H1 (cell line): Measurements from ENCODE around the gene ABCA9. TPM values are rescaled to one million over a fixed set of nuclear protein-coding genes. Genes with fewer than 3 reads are reported as not detected.
A peak's percentile ranks its signal among the peaks of the same experiment; 100 is the strongest.

Experiments
- CTCF ChIA-PET: fragments of 300-600 bp; sonication (Branson Sonifier 250); formaldehyde crosslinking; loops from one replicate; lab custom pipeline; 2021; ENCODE audit not compliant: partially characterized antibody; lab: Charles Lee
- POLR2A ChIA-PET: fragments of 300-600 bp; sonication (Branson Sonifier 250); formaldehyde crosslinking; loops from one replicate; lab custom pipeline; 2021; ENCODE audit warnings: inconsistent platforms; ENCODE audit not compliant: partially characterized antibody; lab: Charles Lee
- DNase-seq, 2 experiments: peaks; one replicate each; pipeline versions ENCODE4 v3.0.0 to v3.0.0-alpha.2; 2010 to 2022; ENCODE audit warnings: low spot score in 2 of 2, low read depth in 1 of 2, mixed read lengths in 1 of 2
- FAIRE-seq: peaks from 2 replicates; lab custom pipeline; 2011; peaks lifted over from hg19 to GRCh38; lab: Jason Lieb, UNC
- H2AFZ ChIP-seq: 2 replicates; pipeline ENCODE4 v1.8.1; 2012; ENCODE audit warnings: low read length, inconsistent platforms
- H2AK5ac ChIP-seq: 2 replicates; pipeline ENCODE4 v1.6.1; 2013; ENCODE audit warnings: low read depth, low read length
- H2BK120ac ChIP-seq: replicated peaks from 2 replicates; pipeline ENCODE3; 2013; ENCODE audit warnings: low read depth, low read length, inconsistent platforms
- H2BK12ac ChIP-seq: 2 replicates; pipeline ENCODE4 v1.6.1; 2013; ENCODE audit warnings: low read depth, low read length
- H2BK15ac ChIP-seq: 2 replicates; pipeline ENCODE4 v1.6.1; 2013; ENCODE audit warnings: low read length
- H2BK20ac ChIP-seq: 2 replicates; pipeline ENCODE4 v1.6.1; 2013; ENCODE audit warnings: low read length
- H2BK5ac ChIP-seq: 2 replicates; pipeline ENCODE4 v1.6.1; 2013; ENCODE audit warnings: low read depth, low read length
- H3K14ac ChIP-seq: 2 replicates; pipeline ENCODE4 v1.6.1; 2013; ENCODE audit warnings: inconsistent platforms; ENCODE audit not compliant: insufficient read length
- H3K18ac ChIP-seq: 2 replicates; pipeline ENCODE4 v1.6.1; 2013; ENCODE audit warnings: low read length; ENCODE audit errors: extremely low read depth
- H3K23ac ChIP-seq: 2 replicates; pipeline ENCODE4 v1.6.1; 2013; ENCODE audit warnings: inconsistent platforms; ENCODE audit not compliant: insufficient read length
- H3K23me2 ChIP-seq: 2 replicates; pipeline ENCODE4 v1.6.1; 2013; ENCODE audit warnings: low read depth, low read length
- H3K27ac ChIP-seq: 2 replicates; pipeline ENCODE4 v1.6.1; 2011; ENCODE audit warnings: low read depth, low read length, inconsistent platforms
- H3K27me3 ChIP-seq, 4 experiments: replicated peaks in 1 of 4; 1 replicate in 1 of 4; 2 replicates in 3 of 4; pipeline versions ENCODE4 v1.6.1 to v1.8.1; 2011 to 2013; ENCODE audit warnings: low read length in 3 of 4, mild to moderate bottlenecking in 3 of 4, inconsistent platforms in 2 of 4, mixed read lengths in 2 of 4, moderate library complexity in 1 of 4; ENCODE audit not compliant: control insufficient read depth in 3 of 4, insufficient read depth in 3 of 4; ENCODE audit errors: extremely low read depth in 1 of 4
- H3K36me3 ChIP-seq, 4 experiments: 2 replicates each; pipeline versions ENCODE4 v1.6.1 to v1.8.1; 2011 to 2013; ENCODE audit warnings: mild to moderate bottlenecking in 4 of 4, low read length in 3 of 4, moderate library complexity in 2 of 4, control low read depth in 1 of 4, inconsistent platforms in 1 of 4; ENCODE audit not compliant: insufficient read depth in 4 of 4, control insufficient read depth in 2 of 4
- H3K4ac ChIP-seq: replicated peaks from 2 replicates; pipeline ENCODE3; 2013; ENCODE audit warnings: low read length, low read depth, mixed read lengths, inconsistent platforms; ENCODE audit not compliant: insufficient read length
- H3K4me1 ChIP-seq, 4 experiments: replicated peaks in 1 of 4; 1 replicate in 1 of 4; 2 replicates in 3 of 4; pipeline versions ENCODE4 v1.6.1 to v1.8.1; 2011 to 2013; ENCODE audit warnings: low read length in 3 of 4, inconsistent platforms in 2 of 4, mixed read lengths in 1 of 4; ENCODE audit not compliant: insufficient read depth in 4 of 4, control insufficient read depth in 3 of 4
- H3K4me2 ChIP-seq, 2 experiments: 2 replicates each; pipeline versions ENCODE4 v1.6.1 to v1.8.1; 2011 to 2013; ENCODE audit warnings: low read depth in 2 of 2, low read length in 2 of 2, control low read depth in 1 of 2, inconsistent platforms in 1 of 2, mild to moderate bottlenecking in 1 of 2; ENCODE audit not compliant: insufficient read depth in 1 of 2
- H3K4me3 ChIP-seq, 4 experiments: fragments of 200-600, 300-600 bp in 1 of 4; sonication (generic), shearing (Covaris generic), sonication (Bioruptor Twin) in 1 of 4; 2 replicates each; pipeline versions ENCODE4 v1.5.1 to v1.8.1; 2011 to 2016; ENCODE audit warnings: low read length in 4 of 4, low read depth in 3 of 4, control low read depth in 2 of 4, inconsistent platforms in 2 of 4, mild to moderate bottlenecking in 2 of 4, mixed read lengths in 1 of 4, moderate library complexity in 1 of 4; ENCODE audit not compliant: insufficient read depth in 2 of 4; ENCODE audit errors: extremely low read depth in 1 of 4
- H3K56ac ChIP-seq: replicated peaks from 2 replicates; pipeline ENCODE3; 2013; ENCODE audit warnings: low read depth, mild to moderate bottlenecking, mixed read lengths, low read length, inconsistent platforms; ENCODE audit not compliant: insufficient read length
- H3K79me1 ChIP-seq: 2 replicates; pipeline ENCODE4 v1.6.1; 2013; ENCODE audit warnings: low read depth, low read length, control low read depth
- H3K79me2 ChIP-seq, 2 experiments: 2 replicates each; pipeline versions ENCODE4 v1.6.1 to v1.8.1; 2012 to 2013; ENCODE audit warnings: low read length in 2 of 2, mild to moderate bottlenecking in 2 of 2, inconsistent platforms in 1 of 2; ENCODE audit not compliant: insufficient read depth in 2 of 2, control insufficient read depth in 1 of 2
- H3K9ac ChIP-seq, 4 experiments: replicated peaks in 1 of 4; 1 replicate in 1 of 4; 2 replicates in 3 of 4; pipeline versions ENCODE4 v1.6.1 to v1.8.1; 2011 to 2013; ENCODE audit warnings: low read depth in 3 of 4, low read length in 3 of 4, control low read depth in 2 of 4, mild to moderate bottlenecking in 2 of 4, moderate library complexity in 2 of 4, inconsistent platforms in 1 of 4; ENCODE audit errors: extremely low read depth in 1 of 4
- H3K9me3 ChIP-seq, 2 experiments: 2 replicates each; pipeline versions ENCODE4 v1.6.1 to v1.8.1; 2012 to 2013; ENCODE audit warnings: mild to moderate bottlenecking in 2 of 2, moderate library complexity in 2 of 2, control low read depth in 1 of 2, inconsistent platforms in 1 of 2, low read depth in 1 of 2, low read length in 1 of 2, mixed read lengths in 1 of 2; ENCODE audit not compliant: insufficient read depth in 2 of 2
- H4K20me1 ChIP-seq, 2 experiments: replicated peaks in 1 of 2; 2 replicates each; pipeline versions ENCODE3 to v1.8.1; 2011 to 2013; ENCODE audit warnings: inconsistent platforms in 2 of 2, low read length in 2 of 2, mild to moderate bottlenecking in 1 of 2; ENCODE audit not compliant: insufficient read depth in 2 of 2, control insufficient read depth in 1 of 2
- H4K5ac ChIP-seq: 2 replicates; pipeline ENCODE4 v1.6.1; 2013; ENCODE audit warnings: low read length, low read depth, mixed read lengths, inconsistent platforms; ENCODE audit not compliant: insufficient read length
- H4K8ac ChIP-seq: 2 replicates; pipeline ENCODE4 v1.8.0; 2013; ENCODE audit warnings: mild to moderate bottlenecking, moderate library complexity, low read length, inconsistent platforms; ENCODE audit not compliant: insufficient read depth; ENCODE audit errors: extremely low read depth
- H4K91ac ChIP-seq: replicated peaks from 2 replicates; pipeline ENCODE3; 2013; ENCODE audit warnings: low read length, mixed read lengths, inconsistent platforms; ENCODE audit not compliant: insufficient read length
- RAD21 ChIP-seq, 2 experiments: IDR thresholded peaks in 1 of 2; conservative IDR thresholded peaks in 1 of 2; 2 replicates each; pipeline ENCODE4 v1.6.1; 2011; ENCODE audit warnings: low read depth in 2 of 2, low read length in 2 of 2, improper control_type of control experiment in 1 of 2, inconsistent platforms in 1 of 2, mild to moderate bottlenecking in 1 of 2, moderate library complexity in 1 of 2
- SRF ChIP-seq: IDR thresholded peaks from 2 replicates; pipeline ENCODE4 v1.6.1; 2011; ENCODE audit warnings: mild to moderate bottlenecking, low read depth, low read length, moderate library complexity
- WGBS, 2 experiments: shearing (Covaris generic) in 1 of 2; methylation state at CpG; one replicate each; pipeline versions ENCODE4 v1.1.6 to v1.1.7; 2013 to 2015; ENCODE audit warnings: low lambda C conversion rate in 2 of 2, mixed read lengths in 2 of 2, inconsistent platforms in 1 of 2, low coverage in 1 of 2, missing lambda C conversion rate in 1 of 2; ENCODE audit not compliant: insufficient replicate concordance in 2 of 2, insufficient coverage in 1 of 2, insufficient read length in 1 of 2; ENCODE audit errors: extremely low coverage in 1 of 2, missing lambda C conversion rate in 1 of 2; 5-methylcytosine and 5-hydroxymethylcytosine counted together
- polyA plus RNA-seq, 7 experiments: library from polyadenylated mRNA; depleted of rRNA in 3 of 7; stranded (reverse) in 5 of 7; unstranded in 2 of 7; fragments of >200 nt in 5 of 7; fragments of 200-250 nt in 2 of 7; gene quantifications; 1 replicate in 5 of 7; 2 replicates in 1 of 7; 4 replicates in 1 of 7; pipeline versions ENCODE4 v1.2.1 to v1.2.3, GENCODE V29; 2011 to 2013; ENCODE audit warnings: missing spikeins in 2 of 7, mixed read lengths in 2 of 7
- total RNA-seq: library from RNA; stranded (reverse); fragmentation: NEBNext Ultra II Directional; extraction: Animal tissue kit (Norgen Biotek cat#: 25700); gene quantifications from 2 replicates; pipeline ENCODE4 v1.2.1, GENCODE V29; 2021
- TF ChIP-seq, protein P1 (sequence below), 3 experiments: IDR thresholded peaks; 1 replicate in 2 of 3; 2 replicates in 1 of 3; pipeline versions ENCODE4 v1.5.1 to v1.6.1; 2011; ENCODE audit warnings: low read length in 3 of 3, mild to moderate bottlenecking in 3 of 3, inconsistent platforms in 2 of 3, low read depth in 1 of 3, moderate library complexity in 1 of 3; ENCODE audit not compliant: insufficient read depth in 1 of 3; ENCODE audit errors: control extremely low read depth in 1 of 3

Gene ABCA9
- total and polyA plus RNA-seq, 2 of the 8 experiments (the other 6 are each of a cell fraction or from before 2014, with no cell fraction given): not detected

DNA sequence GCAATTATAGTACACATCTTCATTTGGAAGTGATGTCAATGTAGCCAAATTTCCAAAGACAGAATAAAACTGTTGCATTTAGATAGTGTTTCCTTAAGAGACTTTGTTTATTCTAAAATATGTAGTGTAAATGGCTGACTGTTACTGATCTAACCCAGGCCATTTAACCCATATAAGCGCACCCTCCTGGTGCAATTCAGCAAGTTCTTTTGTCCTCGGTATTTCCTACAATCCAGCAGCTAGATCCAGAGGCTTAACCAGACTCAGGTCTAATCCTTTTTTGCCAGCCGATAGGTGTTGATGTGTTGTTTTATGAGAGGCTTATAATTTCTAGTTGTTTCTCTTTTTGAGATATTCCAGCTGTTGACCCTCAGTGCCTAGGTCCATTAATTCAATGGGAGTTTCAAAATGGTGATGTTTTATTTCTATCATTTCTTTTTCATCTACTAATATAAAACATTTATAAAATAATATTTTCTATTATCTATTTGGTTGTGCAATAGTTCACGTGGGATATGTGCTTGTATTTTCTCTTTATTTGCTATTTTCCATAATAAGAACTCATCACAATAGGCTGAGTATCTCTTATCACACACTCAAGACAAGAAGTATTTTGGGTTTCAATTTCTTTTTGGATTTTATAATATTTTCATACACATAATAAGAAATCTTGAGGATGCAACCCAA, 14.5 kb downstream of the ABCA9 start:
- no peak overlapping the region for H2AK5ac ChIP-seq
- no peaks in the 10 kb centered on the region for H3K36me3 ChIP-seq
- H3K4me1 ChIP-seq: no peaks in the 10 kb centered on the region
- H2BK12ac ChIP-seq: no peak overlapping the region
- no peak overlapping the region for H2BK20ac ChIP-seq
- H2BK120ac ChIP-seq: no peak overlapping the region
- no peaks in the 10 kb centered on the region for H3K79me2 ChIP-seq
- H3K27me3 ChIP-seq: no peaks in the 10 kb centered on the region
- no peak overlapping the region for H3K4ac ChIP-seq
- H2AFZ ChIP-seq: no peak overlapping the region
- no peak overlapping the region for H4K5ac ChIP-seq
- H3K23me2 ChIP-seq: no peaks in the 10 kb centered on the region
- H3K9me3 ChIP-seq: no peaks in the 10 kb centered on the region
- H3K56ac ChIP-seq: no peak overlapping the region
- H3K4me2 ChIP-seq: no peak overlapping the region
- H3K9ac ChIP-seq: no peak overlapping the region
- H3K79me1 ChIP-seq: no peaks in the 10 kb centered on the region
- H2BK5ac ChIP-seq: no peak overlapping the region
- TF ChIP-seq, protein P1, sequence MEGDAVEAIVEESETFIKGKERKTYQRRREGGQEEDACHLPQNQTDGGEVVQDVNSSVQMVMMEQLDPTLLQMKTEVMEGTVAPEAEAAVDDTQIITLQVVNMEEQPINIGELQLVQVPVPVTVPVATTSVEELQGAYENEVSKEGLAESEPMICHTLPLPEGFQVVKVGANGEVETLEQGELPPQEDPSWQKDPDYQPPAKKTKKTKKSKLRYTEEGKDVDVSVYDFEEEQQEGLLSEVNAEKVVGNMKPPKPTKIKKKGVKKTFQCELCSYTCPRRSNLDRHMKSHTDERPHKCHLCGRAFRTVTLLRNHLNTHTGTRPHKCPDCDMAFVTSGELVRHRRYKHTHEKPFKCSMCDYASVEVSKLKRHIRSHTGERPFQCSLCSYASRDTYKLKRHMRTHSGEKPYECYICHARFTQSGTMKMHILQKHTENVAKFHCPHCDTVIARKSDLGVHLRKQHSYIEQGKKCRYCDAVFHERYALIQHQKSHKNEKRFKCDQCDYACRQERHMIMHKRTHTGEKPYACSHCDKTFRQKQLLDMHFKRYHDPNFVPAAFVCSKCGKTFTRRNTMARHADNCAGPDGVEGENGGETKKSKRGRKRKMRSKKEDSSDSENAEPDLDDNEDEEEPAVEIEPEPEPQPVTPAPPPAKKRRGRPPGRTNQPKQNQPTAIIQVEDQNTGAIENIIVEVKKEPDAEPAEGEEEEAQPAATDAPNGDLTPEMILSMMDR (IDR thresholded peaks at IDR 0.05; ENCODE audit: control extremely low read depth in 1 of 3, insufficient read depth in 1 of 3, low read depth in 1 of 3, low read length in 3 of 3): peak in 1 of 3 experiments; percentile 13; a peak in 1 of 4 replicates
- TF ChIP-seq RAD21 (IDR thresholded peaks at IDR 0.05 in 1 of 2, conservative IDR thresholded peaks at IDR 0.05 in 1 of 2; ENCODE audit: low read depth in 2 of 2, low read length in 2 of 2) (0 out of 4 replicates have a peak, but pooled peaks of 1 of the 2 experiments have one; percentile 9), SRF (no peak)
- 87% methylated on average over 4 of the region's 4 CpGs; no CpG with 5 or more reads in 1 of the 2 experiments for WGBS, 2 experiments
- H3K27ac ChIP-seq: no peak overlapping the region
- ChIA-PET POLR2A (no interaction called here), CTCF (no interaction called here)
- no peak for DNase-seq
- H3K14ac ChIP-seq: no peak overlapping the region
- H4K91ac ChIP-seq: no peak overlapping the region
- no peak overlapping the region for H3K18ac ChIP-seq
- no peak overlapping the region for H2BK15ac ChIP-seq
- H4K8ac ChIP-seq: no peak overlapping the region
- no peak for FAIRE-seq
- H3K4me3 ChIP-seq: no peak overlapping the region
- no peak overlapping the region for H3K23ac ChIP-seq
- no peaks in the 10 kb centered on the region for H4K20me1 ChIP-seq
